ENCODE measurements around the gene PACSIN2.

PACSIN2 gene

DNA sequence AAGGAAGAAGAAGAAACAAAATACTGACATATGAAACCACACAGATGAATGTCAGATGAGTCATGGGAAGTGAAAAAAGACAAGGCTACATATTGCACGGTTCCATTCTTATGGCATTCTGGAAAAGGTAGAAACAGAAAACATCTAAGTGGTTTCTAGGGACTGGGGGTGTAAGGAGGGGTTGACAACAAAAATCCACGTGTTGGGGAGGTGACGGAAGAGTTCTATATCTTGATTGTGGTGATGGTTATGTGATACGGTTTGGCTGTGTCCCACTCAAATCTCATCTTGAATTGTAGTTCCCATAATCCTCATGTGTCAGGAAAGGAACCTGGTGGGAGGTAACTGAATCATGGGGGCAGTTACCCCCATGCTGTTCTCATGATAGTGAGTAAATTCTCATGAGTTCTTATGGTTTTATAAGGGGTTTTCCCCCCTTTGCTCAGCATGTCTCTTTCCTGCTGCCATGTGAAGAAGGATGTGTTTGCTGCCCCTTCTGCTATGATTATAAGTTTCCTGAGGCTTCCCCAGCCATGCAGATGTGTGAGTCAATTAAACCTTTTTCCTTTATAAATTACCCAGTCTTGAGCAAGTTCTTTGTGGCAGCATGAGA, 151.5 kb downstream of the PACSIN2 start:
- no peaks in the 10 kb centered on the region for H3K36me3 ChIP-seq (ENCODE audit: control insufficient read depth in 1 of 2, insufficient read depth in 2 of 2, low read length in 2 of 2)
- H3K4me1 ChIP-seq (ENCODE audit: control insufficient read depth in 1 of 2, insufficient read depth in 2 of 2, low read length in 2 of 2): peaks cover 0 to 5% of the 10 kb centered on the region in 2 donors
- H3K27me3 ChIP-seq (ENCODE audit: low read depth, low read length): no peaks in the 10 kb centered on the region
- no peak overlapping the region for H3K4me3 ChIP-seq (ENCODE audit: low read depth in 1 of 2, low read length in 2 of 2)
- no peaks in the 10 kb centered on the region for H3K9me3 ChIP-seq (ENCODE audit: control insufficient read depth in 1 of 2, low read length in 2 of 2)
- H3K27ac ChIP-seq (ENCODE audit: low read length): no peak overlapping the region

DNA sequence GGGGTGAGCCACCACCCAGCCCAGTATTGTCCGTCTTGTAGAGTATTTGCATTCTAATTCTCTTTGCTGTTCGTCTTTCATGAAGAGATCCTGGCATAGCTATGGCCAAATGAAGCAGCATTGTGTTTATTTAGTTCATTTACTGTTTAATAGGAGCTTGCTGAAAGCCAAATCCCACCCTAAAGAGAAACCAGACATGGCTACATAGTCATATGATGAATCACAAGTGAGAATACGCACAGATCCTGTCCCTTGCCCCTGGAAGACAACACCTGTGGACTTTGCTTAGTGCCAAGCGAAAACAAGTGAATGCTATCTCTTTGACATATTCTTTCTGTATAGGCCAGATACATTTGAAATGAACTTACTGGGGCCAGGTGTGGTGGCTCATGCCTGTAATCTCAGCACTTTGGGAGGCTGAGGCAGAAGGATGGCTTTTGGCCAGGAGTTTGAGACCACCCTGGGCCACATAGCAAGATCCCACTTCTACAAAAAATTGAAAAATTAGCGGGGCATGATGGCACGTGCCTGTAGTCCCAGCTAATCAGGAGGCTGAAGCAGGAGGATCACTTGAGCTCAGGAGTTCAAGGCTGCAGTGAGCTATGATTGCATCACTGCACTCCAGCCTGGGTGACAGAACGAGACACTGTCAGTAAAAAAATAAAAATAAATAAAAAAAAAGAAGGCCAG, 152.8 kb downstream of the PACSIN2 start:
- Histone ChIP-seq H3K27me3 (ENCODE audit: low read depth, low read length) (no peaks in the 10 kb centered on the region), H3K9me3 (ENCODE audit: control insufficient read depth in 1 of 2, low read length in 2 of 2) (no peaks in the 10 kb centered on the region), H3K36me3 (ENCODE audit: control insufficient read depth in 1 of 2, insufficient read depth in 2 of 2, low read length in 2 of 2) (no peaks in the 10 kb centered on the region), H3K4me1 (ENCODE audit: control insufficient read depth in 1 of 2, insufficient read depth in 2 of 2, low read length in 2 of 2) (peaks cover 0 to 3% of the 10 kb centered on the region in 2 donors), H3K4me3 (ENCODE audit: low read depth in 1 of 2, low read length in 2 of 2) (no peak overlapping the region), H3K27ac (ENCODE audit: low read length) (no peak overlapping the region)

DNA sequence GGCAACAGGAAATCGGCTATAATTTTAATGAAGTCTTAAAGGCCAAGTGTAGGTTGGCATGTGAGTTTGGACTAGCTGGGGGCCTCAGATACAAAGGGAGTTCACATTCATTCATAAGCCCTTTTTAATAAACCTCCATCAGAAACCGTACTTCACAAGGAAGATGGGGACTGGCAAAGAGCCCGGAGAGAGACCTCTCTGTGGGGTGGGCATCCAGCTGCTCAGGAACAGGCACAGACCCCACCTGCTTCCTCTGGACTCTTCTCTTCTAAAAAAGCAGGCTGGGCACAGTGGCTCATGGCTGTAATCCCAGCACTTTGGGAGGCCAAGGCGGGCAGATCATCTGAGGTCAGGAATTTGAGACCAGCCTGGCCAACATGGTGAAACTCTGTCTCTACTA, 154.0 kb downstream of the PACSIN2 start:
- no peaks in the 10 kb centered on the region for H3K9me3 ChIP-seq (ENCODE audit: control insufficient read depth in 1 of 2, low read length in 2 of 2)
- peaks cover 0 to 3% of the 10 kb centered on the region in 2 donors for H3K36me3 ChIP-seq (ENCODE audit: control insufficient read depth in 1 of 2, insufficient read depth in 2 of 2, low read length in 2 of 2)
- peaks cover 0 to 3% of the 10 kb centered on the region in 2 donors for H3K4me1 ChIP-seq (ENCODE audit: control insufficient read depth in 1 of 2, insufficient read depth in 2 of 2, low read length in 2 of 2)
- H3K27ac ChIP-seq (ENCODE audit: low read length): no peak overlapping the region
- no peaks in the 10 kb centered on the region for H3K27me3 ChIP-seq (ENCODE audit: low read depth, low read length)
- H3K4me3 ChIP-seq (ENCODE audit: low read depth in 1 of 2, low read length in 2 of 2): no peak overlapping the region

DNA sequence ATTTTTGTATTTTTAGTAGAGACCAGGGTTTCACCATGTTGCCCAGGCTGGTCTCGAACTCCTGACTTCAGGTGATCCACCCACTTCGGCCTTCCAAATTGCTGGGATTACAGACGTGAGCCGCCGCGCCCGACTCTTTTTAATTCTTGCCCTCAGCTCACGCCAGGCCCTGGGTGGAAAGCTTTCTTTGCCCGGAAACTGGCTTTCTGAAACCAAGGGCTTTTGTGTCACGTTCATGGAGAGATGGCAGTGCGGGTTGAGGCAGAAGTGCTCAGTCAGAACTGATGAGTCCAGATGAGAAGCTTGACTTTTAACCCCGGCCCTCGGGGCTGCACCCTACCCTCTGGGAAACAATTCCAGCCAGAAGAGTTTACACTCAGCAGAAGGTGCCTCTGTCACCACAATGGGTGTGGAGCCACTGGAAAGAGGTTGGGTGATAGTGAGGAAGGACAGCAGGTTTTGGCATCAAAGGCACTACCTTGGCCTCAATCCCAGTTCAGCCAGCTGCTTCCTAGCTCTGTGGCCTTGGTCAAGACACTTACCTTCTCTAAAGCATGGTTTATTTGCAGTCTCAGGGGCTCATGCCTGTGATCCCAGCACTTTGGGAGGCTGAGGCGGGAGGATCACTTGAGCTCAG, 157.0 kb downstream of the PACSIN2 start:
- H3K27ac ChIP-seq (ENCODE audit: low read length): no peak overlapping the region
- peaks cover 3 to 5% of the 10 kb centered on the region in 2 donors for H3K4me1 ChIP-seq (ENCODE audit: control insufficient read depth in 1 of 2, insufficient read depth in 2 of 2, low read length in 2 of 2)
- H3K9me3 ChIP-seq (ENCODE audit: control insufficient read depth in 1 of 2, low read length in 2 of 2): no peaks in the 10 kb centered on the region
- peaks cover 3 to 7% of the 10 kb centered on the region in 2 donors for H3K36me3 ChIP-seq (ENCODE audit: control insufficient read depth in 1 of 2, insufficient read depth in 2 of 2, low read length in 2 of 2)
- H3K4me3 ChIP-seq (ENCODE audit: low read depth in 1 of 2, low read length in 2 of 2): peak overlapping the region in 1 of 2 donors; percentile 57
- H3K27me3 ChIP-seq (ENCODE audit: low read depth, low read length): no peaks in the 10 kb centered on the region

DNA sequence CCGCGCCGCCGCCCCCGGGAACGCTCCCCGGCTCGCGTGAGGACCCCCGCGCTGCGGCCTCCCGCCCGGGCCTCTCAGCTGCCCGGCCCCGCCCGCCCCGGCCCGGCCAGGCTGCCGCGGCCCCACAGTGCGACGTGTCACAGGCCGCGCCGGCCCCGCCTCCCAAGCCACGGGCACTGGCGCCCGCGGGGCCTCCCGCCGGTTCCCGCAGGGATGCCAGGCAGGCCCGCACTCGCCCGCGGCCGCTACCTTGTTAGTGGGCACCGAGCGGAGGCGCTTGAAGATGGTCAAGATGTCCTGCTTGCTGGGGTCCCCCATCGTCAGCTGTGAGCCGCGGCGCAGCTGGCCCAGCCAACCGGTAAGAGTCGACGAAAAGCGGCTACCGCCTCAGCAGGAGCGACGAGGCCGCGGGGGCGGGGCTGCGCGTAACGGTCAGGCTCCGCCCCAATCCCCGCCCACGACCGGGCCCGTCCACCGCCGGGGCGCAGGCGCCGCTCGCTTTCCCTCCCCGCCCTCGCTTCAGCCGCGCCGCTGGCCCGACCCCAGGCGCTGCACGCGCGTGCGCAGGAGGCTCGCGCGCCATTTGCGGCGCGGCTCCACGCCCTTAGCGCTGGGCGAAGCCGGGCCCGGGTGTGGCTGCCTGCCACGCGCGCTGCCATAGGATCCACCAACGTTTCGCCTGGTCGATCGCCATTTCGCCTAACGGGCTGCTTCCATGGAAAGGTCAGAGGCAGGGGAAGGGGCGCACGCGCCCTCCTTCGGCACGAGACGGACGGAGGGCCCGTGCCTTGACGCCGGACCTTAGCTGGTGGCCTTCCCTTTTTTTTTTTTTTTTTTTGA, 157.9 kb downstream of the PACSIN2 start, which contains the start of gene ARFGAP3:
TSS of gene ARFGAP3 (minus strand) at position 409 of the 840 bp plus-strand sequence. CDS start at position 318, 91 bp downstream.
- peaks cover 3 to 5% of the 10 kb centered on the region in 2 donors for H3K4me1 ChIP-seq (ENCODE audit: control insufficient read depth in 1 of 2, insufficient read depth in 2 of 2, low read length in 2 of 2)
- peak within 1 kb of the TSS; percentile 92 for H3K27ac ChIP-seq (ENCODE audit: low read length)
- H3K4me3 ChIP-seq (ENCODE audit: low read depth in 1 of 2, low read length in 2 of 2): peak within 1 kb of the TSS; percentile 80 to 93
- peaks cover 3 to 7% of the 10 kb centered on the region in 2 donors for H3K36me3 ChIP-seq (ENCODE audit: control insufficient read depth in 1 of 2, insufficient read depth in 2 of 2, low read length in 2 of 2)
- H3K9me3 ChIP-seq (ENCODE audit: control insufficient read depth in 1 of 2, low read length in 2 of 2): no peaks in the 10 kb centered on the region
- H3K27me3 ChIP-seq (ENCODE audit: low read depth, low read length): no peaks in the 10 kb centered on the region

DNA sequence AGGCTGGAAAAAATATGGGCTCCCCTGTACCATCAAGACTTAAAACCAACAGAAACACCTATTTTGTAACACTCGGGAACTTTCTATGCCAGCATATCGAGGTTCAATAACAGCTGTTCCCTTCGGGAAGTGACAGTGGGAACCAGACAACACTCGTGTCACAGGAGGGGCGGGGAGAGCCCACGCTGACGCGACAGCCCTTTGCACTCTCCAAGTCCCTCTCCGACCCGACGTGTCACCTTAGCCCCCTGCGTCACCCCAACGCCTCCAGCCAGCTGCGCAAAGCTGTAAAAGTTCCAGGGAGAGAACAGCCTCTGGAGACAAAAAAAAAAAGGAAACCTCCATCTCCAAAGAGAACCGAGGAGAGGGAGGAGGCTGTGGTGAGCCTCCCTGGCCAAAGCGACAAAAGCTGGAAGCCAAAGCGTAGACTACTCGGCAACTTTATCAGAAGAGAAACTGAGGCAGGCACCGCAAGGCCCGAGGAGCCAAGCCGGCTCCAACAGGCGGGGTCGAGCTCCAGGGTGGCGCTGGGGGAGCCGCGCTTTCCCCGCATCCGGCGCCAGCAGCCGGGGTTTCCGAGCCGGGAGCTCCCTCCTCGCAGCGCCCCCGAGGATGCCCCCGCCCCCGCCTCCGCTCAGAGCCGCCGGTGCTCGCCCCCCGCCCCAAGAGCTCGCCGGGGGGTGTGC, 158.6 kb downstream of the PACSIN2 start:
- peaks cover 3 to 7% of the 10 kb centered on the region in 2 donors for H3K36me3 ChIP-seq (ENCODE audit: control insufficient read depth in 1 of 2, insufficient read depth in 2 of 2, low read length in 2 of 2)
- no peaks in the 10 kb centered on the region for H3K27me3 ChIP-seq (ENCODE audit: low read depth, low read length)
- H3K9me3 ChIP-seq (ENCODE audit: control insufficient read depth in 1 of 2, low read length in 2 of 2): no peaks in the 10 kb centered on the region
- peak overlapping the region; percentile 92 for H3K27ac ChIP-seq (ENCODE audit: low read length)
- H3K4me3 ChIP-seq (ENCODE audit: low read depth in 1 of 2, low read length in 2 of 2): peak overlapping the region; percentile 80 to 93
- peaks cover 3 to 5% of the 10 kb centered on the region in 2 donors for H3K4me1 ChIP-seq (ENCODE audit: control insufficient read depth in 1 of 2, insufficient read depth in 2 of 2, low read length in 2 of 2)

DNA sequence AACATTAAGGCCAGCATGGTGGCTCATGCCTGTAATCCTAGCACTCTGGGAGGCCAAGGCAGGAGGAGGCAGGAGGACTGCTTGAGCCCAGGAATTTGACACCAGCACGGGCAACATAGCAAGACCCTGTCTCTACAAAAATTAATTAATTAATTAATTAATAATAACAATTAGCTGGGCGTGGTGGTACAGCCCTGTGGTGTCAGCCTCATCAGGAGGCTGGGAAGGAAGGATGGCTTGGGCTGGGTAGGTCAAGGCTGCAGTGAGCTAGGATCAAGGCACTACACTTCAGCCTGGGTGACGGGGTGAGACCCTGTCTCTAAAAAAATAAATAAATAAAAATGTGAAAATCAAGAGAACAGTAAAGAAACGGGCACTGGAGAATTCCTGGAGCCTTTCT, 159.2 kb downstream of the PACSIN2 start:
- H3K27ac ChIP-seq (ENCODE audit: low read length): peak overlapping the region; percentile 92

DNA sequence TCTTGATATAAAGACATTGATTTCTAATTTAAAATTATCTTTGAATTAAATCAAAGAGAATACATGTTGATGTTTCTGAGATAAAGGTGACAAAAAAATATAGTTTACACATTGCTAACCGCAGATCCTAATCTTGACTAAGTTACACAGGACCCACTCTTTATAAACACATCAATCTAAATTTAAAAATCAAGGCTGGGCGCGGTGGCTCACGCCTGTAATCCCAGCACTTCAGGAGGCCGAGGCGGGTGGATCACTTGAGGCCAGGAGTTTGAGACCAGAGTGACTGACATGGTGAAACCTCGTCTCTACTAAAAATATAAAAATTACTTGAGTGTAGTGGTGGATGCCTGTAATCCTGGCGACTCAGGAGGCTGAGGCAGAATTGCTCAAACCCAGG, 159.7 kb downstream of the PACSIN2 start:
- H3K4me3 ChIP-seq (ENCODE audit: low read depth in 1 of 2, low read length in 2 of 2): no peak overlapping the region
- no peaks in the 10 kb centered on the region for H3K27me3 ChIP-seq (ENCODE audit: low read depth, low read length)
- H3K9me3 ChIP-seq (ENCODE audit: control insufficient read depth in 1 of 2, low read length in 2 of 2): no peaks in the 10 kb centered on the region
- peaks cover 3 to 7% of the 10 kb centered on the region in 2 donors for H3K36me3 ChIP-seq (ENCODE audit: control insufficient read depth in 1 of 2, insufficient read depth in 2 of 2, low read length in 2 of 2)
- H3K27ac ChIP-seq (ENCODE audit: low read length): no peak overlapping the region
- peaks cover 3 to 5% of the 10 kb centered on the region in 2 donors for H3K4me1 ChIP-seq (ENCODE audit: control insufficient read depth in 1 of 2, insufficient read depth in 2 of 2, low read length in 2 of 2)

More for the DNA sequence above, 159.2 kb downstream of the PACSIN2 start:
- H3K9me3 ChIP-seq (ENCODE audit: control insufficient read depth in 1 of 2, low read length in 2 of 2): no peaks in the 10 kb centered on the region
- peaks cover 3 to 5% of the 10 kb centered on the region in 2 donors for H3K4me1 ChIP-seq (ENCODE audit: control insufficient read depth in 1 of 2, insufficient read depth in 2 of 2, low read length in 2 of 2)
- peaks cover 3 to 7% of the 10 kb centered on the region in 2 donors for H3K36me3 ChIP-seq (ENCODE audit: control insufficient read depth in 1 of 2, insufficient read depth in 2 of 2, low read length in 2 of 2)
- no peaks in the 10 kb centered on the region for H3K27me3 ChIP-seq (ENCODE audit: low read depth, low read length)
- H3K4me3 ChIP-seq (ENCODE audit: low read depth in 1 of 2, low read length in 2 of 2): peak overlapping the region; percentile 80 to 93

DNA sequence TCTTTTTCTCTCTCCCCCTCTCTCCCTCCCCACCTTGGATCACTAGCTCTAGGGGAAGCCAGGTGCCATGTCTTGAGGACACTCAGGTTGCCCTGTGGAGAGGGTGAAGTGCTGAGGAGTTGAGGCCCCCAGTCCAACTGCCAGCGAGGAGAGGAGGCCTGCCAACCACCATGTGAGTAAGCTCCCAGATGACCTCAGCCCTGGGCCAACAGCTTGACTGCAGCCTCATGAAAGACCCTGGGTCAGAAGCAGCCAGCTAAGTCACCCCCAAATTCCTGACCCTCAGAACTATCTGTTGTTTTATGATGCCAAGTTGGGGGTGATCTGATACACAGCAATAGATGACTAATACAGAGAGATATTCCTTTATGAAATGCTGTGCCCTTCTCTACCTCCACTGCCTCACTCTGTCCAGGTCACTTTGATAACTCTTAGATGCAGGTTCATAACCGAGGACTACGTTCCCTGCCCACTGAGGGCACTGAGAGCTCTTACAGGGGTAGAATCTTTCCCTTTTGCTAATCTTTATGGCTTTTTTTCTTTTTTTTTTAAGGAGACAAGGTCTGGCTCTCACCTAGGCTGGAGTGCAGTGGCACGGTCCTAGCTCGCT, 165.9 kb downstream of the PACSIN2 start:
- no peak overlapping the region for H3K27ac ChIP-seq (ENCODE audit: low read length)
- H3K9me3 ChIP-seq (ENCODE audit: control insufficient read depth in 1 of 2, low read length in 2 of 2): no peaks in the 10 kb centered on the region
- H3K4me3 ChIP-seq (ENCODE audit: low read depth in 1 of 2, low read length in 2 of 2): no peak overlapping the region
- no peaks in the 10 kb centered on the region for H3K4me1 ChIP-seq (ENCODE audit: control insufficient read depth in 1 of 2, insufficient read depth in 2 of 2, low read length in 2 of 2)
- H3K27me3 ChIP-seq (ENCODE audit: low read depth, low read length): no peaks in the 10 kb centered on the region
- peaks cover 17 to 21% of the 10 kb centered on the region in 2 donors for H3K36me3 ChIP-seq (ENCODE audit: control insufficient read depth in 1 of 2, insufficient read depth in 2 of 2, low read length in 2 of 2)

DNA sequence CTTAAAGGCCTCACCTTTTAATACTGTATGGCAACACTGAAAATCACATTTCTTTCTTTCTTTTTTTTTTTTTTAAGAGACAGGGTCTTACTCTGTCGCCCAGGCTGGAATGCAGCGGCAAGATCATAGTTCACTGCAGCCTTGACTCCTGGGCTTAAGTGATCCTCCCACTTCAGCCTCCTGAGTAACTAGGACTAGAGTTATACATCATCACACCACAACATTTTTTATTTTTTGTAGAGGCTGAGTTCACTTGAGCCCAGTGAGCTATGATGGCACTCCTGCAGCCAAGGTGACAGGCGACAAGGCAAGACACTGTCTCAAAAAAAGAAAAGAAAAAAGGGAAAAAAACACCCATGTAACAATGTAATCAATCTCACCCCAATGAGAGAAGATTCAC, 167.8 kb downstream of the PACSIN2 start:
- Histone ChIP-seq H3K4me1 (ENCODE audit: control insufficient read depth in 1 of 2, insufficient read depth in 2 of 2, low read length in 2 of 2) (no peaks in the 10 kb centered on the region), H3K27ac (ENCODE audit: low read length) (no peak overlapping the region), H3K36me3 (ENCODE audit: control insufficient read depth in 1 of 2, insufficient read depth in 2 of 2, low read length in 2 of 2) (peaks cover 18 to 21% of the 10 kb centered on the region in 2 donors), H3K27me3 (ENCODE audit: low read depth, low read length) (no peaks in the 10 kb centered on the region), H3K4me3 (ENCODE audit: low read depth in 1 of 2, low read length in 2 of 2) (no peak overlapping the region), H3K9me3 (ENCODE audit: control insufficient read depth in 1 of 2, low read length in 2 of 2) (no peaks in the 10 kb centered on the region)
